GM23248 (cell line): ENCODE results near the gene AIDA.

Experiments
- EZH2 ChIP-seq: fragments of 200-600 bp; sonication (generic); IDR thresholded peaks from 2 replicates; pipeline ENCODE4 v1.6.1; 2018; ENCODE audit warnings: antibody characterized with exemption, mild to moderate bottlenecking; ENCODE audit not compliant: insufficient read depth, poor library complexity, severe bottlenecking
- EZH2phosphoT487 ChIP-seq: fragments of 200-600 bp; sonication (generic); IDR thresholded peaks from 2 replicates; pipeline ENCODE4 v1.6.1; 2018; ENCODE audit warnings: antibody characterized with exemption, moderate library complexity, mild to moderate bottlenecking, low read depth; ENCODE audit not compliant: insufficient read depth

- no peak for TF ChIP-seq EZH2phosphoT487
- no peak for TF ChIP-seq EZH2
Measured at GRCh38 chr1:222697203-222697602, 15.1 kb downstream of the AIDA start.
